ENCODE data around the gene TIPIN.
"Not testable (repeated sequence)": the region's sequence is repeated elsewhere in the genome, so short reads cannot be mapped to it uniquely, and the experiment has no call there.

The TIPIN gene, protein sequence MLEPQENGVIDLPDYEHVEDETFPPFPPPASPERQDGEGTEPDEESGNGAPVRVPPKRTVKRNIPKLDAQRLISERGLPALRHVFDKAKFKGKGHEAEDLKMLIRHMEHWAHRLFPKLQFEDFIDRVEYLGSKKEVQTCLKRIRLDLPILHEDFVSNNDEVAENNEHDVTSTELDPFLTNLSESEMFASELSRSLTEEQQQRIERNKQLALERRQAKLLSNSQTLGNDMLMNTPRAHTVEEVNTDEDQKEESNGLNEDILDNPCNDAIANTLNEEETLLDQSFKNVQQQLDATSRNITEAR

GRCh38 chr15:66356359-66357236 is at the start of gene TIPIN:
TSS of gene TIPIN (minus strand) at chr15:66356685. CDS start at chr15:66352947, 3,738 bp downstream.
- Mint-ChIP-seq H3K36me3 (peaks cover 13% of the 10 kb centered on the region), H3K4me3 (peak within 1 kb of the TSS; percentile 99), H3K9me3 (no peaks in the 10 kb centered on the region), H3K27me3 (no peaks in the 10 kb centered on the region), H3K4me1 (peaks cover 39% of the 10 kb centered on the region), H3K27ac (peak within 1 kb of the TSS; percentile 97)
- DNase-seq = peak; percentile 99
- CTCF ChIA-PET = interaction anchor here (0.7 to 4.1 kb wide), 2 partner anchors 32 to 142 kb away, joined by 3 to 31 read pairs; partner anchors contain the start of gene SNAPC5

GRCh38 chr15:66405615-66406014 is 49.1 kb upstream of the TIPIN start:
- Mint-ChIP-seq H3K4me1 (peaks cover 97% of the 10 kb centered on the region), H3K27me3 (no peaks in the 10 kb centered on the region), H3K9me3 (no peaks in the 10 kb centered on the region), H3K27ac (no peak overlapping the region), H3K4me3 (no peak overlapping the region), H3K36me3 (peaks cover 40% of the 10 kb centered on the region)
- CTCF ChIA-PET = interaction anchor here (0.8 to 2.2 kb wide), 2 partner anchors 20 to 27 kb away, joined by 4 to 8 read pairs; no protein-coding TSS in a partner anchor
- DNase-seq = no peak

GRCh38 chr15:66405007-66405406 is 48.5 kb upstream of the TIPIN start:
- Mint-ChIP-seq H3K36me3 (peaks cover 42% of the 10 kb centered on the region), H3K4me3 (peak overlapping the region; percentile 21), H3K27ac (no peak overlapping the region), H3K27me3 (no peaks in the 10 kb centered on the region), H3K4me1 (peaks cover 97% of the 10 kb centered on the region), H3K9me3 (no peaks in the 10 kb centered on the region)
- CTCF ChIA-PET = interaction anchor here (0.7 to 2.2 kb wide), 5 partner anchors 10 to 28 kb away, joined by 3 to 8 read pairs (median 4); partner anchors contain the start of gene MAP2K1
- DNase-seq = no peak

GRCh38 chr15:66404532-66404931 is 48.0 kb upstream of the TIPIN start:
- peaks cover 38% of the 10 kb centered on the region for H3K36me3 Mint-ChIP-seq
- CTCF ChIA-PET = interaction anchor here (0.7 to 2.2 kb wide), 4 partner anchors 11 to 28 kb away, joined by 3 to 8 read pairs (median 4); partner anchors contain the start of gene MAP2K1
- no peak overlapping the region for H3K27ac Mint-ChIP-seq
- no peaks in the 10 kb centered on the region for H3K9me3 Mint-ChIP-seq
- H3K4me3 Mint-ChIP-seq = peak overlapping the region; percentile 21
- H3K4me1 Mint-ChIP-seq = peaks cover 94% of the 10 kb centered on the region
- peak; percentile 20 for DNase-seq
- no peaks in the 10 kb centered on the region for H3K27me3 Mint-ChIP-seq

DNA sequence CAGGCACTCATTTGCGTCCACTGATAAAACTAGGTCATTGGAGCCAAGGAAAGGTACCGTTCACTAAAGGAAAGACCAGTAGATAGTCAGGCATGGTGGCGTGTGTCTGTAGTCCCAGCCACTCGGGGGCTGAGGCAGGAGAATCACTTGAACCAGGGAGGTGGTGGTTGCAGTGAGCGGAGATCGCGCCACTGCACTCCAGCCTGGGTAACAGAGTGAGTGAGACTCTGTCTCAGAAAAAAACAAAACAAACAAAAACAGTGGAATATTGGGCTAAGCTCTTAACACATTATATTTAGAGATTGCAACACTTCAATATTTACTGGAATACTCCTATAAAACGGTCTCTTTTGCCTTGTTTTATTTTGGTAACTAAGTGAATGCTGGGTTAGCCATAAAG is 47.6 kb upstream of the TIPIN start:
- H3K27ac Mint-ChIP-seq = no peak overlapping the region
- peaks cover 38% of the 10 kb centered on the region for H3K36me3 Mint-ChIP-seq
- no peaks in the 10 kb centered on the region for H3K27me3 Mint-ChIP-seq
- no peak for DNase-seq
- no peaks in the 10 kb centered on the region for H3K9me3 Mint-ChIP-seq
- CTCF ChIA-PET = interaction anchor here (1.3 to 2.2 kb wide), 4 partner anchors 11 to 95 kb away, joined by 3 to 8 read pairs (median 6); partner anchors contain the start of gene MAP2K1
- no peak overlapping the region for H3K4me3 Mint-ChIP-seq
- H3K4me1 Mint-ChIP-seq = peaks cover 92% of the 10 kb centered on the region

- Mint-ChIP-seq H3K4me1 (peaks cover 85% of the 10 kb centered on the region), H3K36me3 (peaks cover 32% of the 10 kb centered on the region), H3K4me3 (no peak overlapping the region), H3K9me3 (no peaks in the 10 kb centered on the region), H3K27ac (no peak overlapping the region), H3K27me3 (no peaks in the 10 kb centered on the region)
- CTCF ChIA-PET = interaction anchor here (1.5 to 2.2 kb wide), 3 partner anchors 8 to 95 kb away, joined by 5 to 8 read pairs (median 6); no protein-coding TSS in a partner anchor
- no peak for DNase-seq
These were observed 46.8 kb upstream of the TIPIN start for GRCh38 chr15:66403323-66403722.

- no peak for DNase-seq
- H3K36me3 Mint-ChIP-seq = peaks cover 31% of the 10 kb centered on the region
- H3K27ac Mint-ChIP-seq = no peak overlapping the region
- H3K9me3 Mint-ChIP-seq = no peaks in the 10 kb centered on the region
- H3K4me1 Mint-ChIP-seq = peaks cover 84% of the 10 kb centered on the region
- H3K4me3 Mint-ChIP-seq = no peak overlapping the region
- no peaks in the 10 kb centered on the region for H3K27me3 Mint-ChIP-seq
- CTCF ChIA-PET = interaction anchor here (0.7 to 2.2 kb wide), 3 partner anchors 8 to 96 kb away, joined by 3 to 8 read pairs (median 6); no protein-coding TSS in a partner anchor
These were observed 46.3 kb upstream of the TIPIN start for GRCh38 chr15:66402761-66403284.

DNA sequence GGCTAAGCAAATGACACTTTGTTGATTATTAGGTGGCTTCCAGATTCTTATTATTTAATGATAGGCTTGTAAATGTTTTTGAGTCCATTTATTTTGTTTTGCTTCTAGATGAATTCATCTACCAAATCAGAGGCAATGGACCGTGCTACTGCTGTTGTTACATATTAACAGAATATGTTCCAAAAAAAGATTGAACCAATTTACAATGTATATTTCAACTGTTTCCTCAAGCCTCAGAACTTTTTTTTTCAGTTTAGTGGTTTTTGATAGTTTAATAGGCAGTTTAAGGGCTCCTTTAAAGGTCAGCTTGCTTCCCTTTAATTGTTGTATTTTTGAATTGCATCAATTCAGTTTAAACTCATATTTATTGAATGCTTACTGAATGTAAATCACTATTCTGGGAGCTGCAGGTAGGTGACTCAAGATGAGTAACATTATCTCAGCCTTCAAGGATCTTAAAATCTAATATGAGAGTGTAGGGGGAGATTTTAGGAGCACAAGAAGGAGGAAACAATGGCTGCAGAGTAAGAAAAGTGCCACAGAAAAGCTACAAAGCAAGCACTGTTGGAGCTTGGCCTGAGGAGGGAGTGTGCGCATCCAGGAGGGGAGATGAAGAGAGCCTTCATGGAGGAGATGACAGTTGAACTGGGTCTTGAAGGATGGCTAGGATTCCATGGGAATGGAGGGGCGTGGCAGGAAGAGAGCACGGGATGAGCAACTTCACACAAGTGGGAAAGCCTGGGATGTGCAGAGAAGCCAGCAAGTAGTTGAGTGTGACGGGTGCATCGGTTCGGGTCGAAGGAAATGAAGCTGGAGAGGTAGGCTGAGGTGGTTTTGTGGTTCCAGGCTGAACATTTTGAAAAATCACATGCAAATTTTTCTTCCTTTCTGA is 44.9 kb upstream of the TIPIN start:
- Mint-ChIP-seq H3K9me3 (no peaks in the 10 kb centered on the region), H3K27me3 (no peaks in the 10 kb centered on the region), H3K36me3 (peaks cover 34% of the 10 kb centered on the region), H3K4me3 (peak overlapping the region; percentile 63), H3K27ac (peak overlapping the region; percentile 83), H3K4me1 (peaks cover 79% of the 10 kb centered on the region)
- CTCF ChIA-PET = interaction anchor here (0.7 to 2.4 kb wide), 4 partner anchors 10 to 97 kb away, joined by 3 to 17 read pairs (median 6); partner anchors contain the start of gene SNAPC5
- peak; percentile 37 for DNase-seq

- CTCF ChIA-PET = interaction anchor here (2.4 kb wide), 1 partner anchor 98 kb away, joined by 17 read pairs; the partner anchor contains the start of gene SNAPC5
These were observed 43.9 kb upstream of the TIPIN start for GRCh38 chr15:66400351-66400774.

GRCh38 chr15:66399276-66399675 is 42.8 kb upstream of the TIPIN start:
- Mint-ChIP-seq H3K9me3 (no peaks in the 10 kb centered on the region), H3K4me3 (no peak overlapping the region), H3K27ac (no peak overlapping the region), H3K4me1 (peaks cover 81% of the 10 kb centered on the region), H3K27me3 (no peaks in the 10 kb centered on the region), H3K36me3 (peaks cover 40% of the 10 kb centered on the region)
- no peak for DNase-seq
- CTCF ChIA-PET = no interaction called here

More at GRCh38 chr15:66400351-66400774, 43.9 kb upstream of the TIPIN start:
- no peak overlapping the region for H3K27ac Mint-ChIP-seq
- DNase-seq = no peak
- peaks cover 79% of the 10 kb centered on the region for H3K4me1 Mint-ChIP-seq
- no peaks in the 10 kb centered on the region for H3K27me3 Mint-ChIP-seq
- H3K9me3 Mint-ChIP-seq = no peaks in the 10 kb centered on the region
- no peak overlapping the region for H3K4me3 Mint-ChIP-seq
- peaks cover 40% of the 10 kb centered on the region for H3K36me3 Mint-ChIP-seq

- Mint-ChIP-seq H3K9me3 (no peaks in the 10 kb centered on the region), H3K4me3 (no peak overlapping the region), H3K27me3 (no peaks in the 10 kb centered on the region), H3K36me3 (peaks cover 52% of the 10 kb centered on the region), H3K4me1 (peaks cover 78% of the 10 kb centered on the region), H3K27ac (peak overlapping the region; percentile 76)
- CTCF ChIA-PET = no interaction called here
- no peak for DNase-seq
These were observed 38.4 kb upstream of the TIPIN start for GRCh38 chr15:66394915-66395314.

- Mint-ChIP-seq H3K27ac (peak overlapping the region; percentile 76), H3K36me3 (peaks cover 55% of the 10 kb centered on the region)
- DNase-seq = no peak
These were observed 38.0 kb upstream of the TIPIN start for GRCh38 chr15:66394472-66394871.

GRCh38 chr15:66393037-66393436 is 36.6 kb upstream of the TIPIN start:
- H3K4me1 Mint-ChIP-seq = peaks cover 87% of the 10 kb centered on the region
- H3K27me3 Mint-ChIP-seq, H3K27ac Mint-ChIP-seq, DNase-seq, H3K9me3 Mint-ChIP-seq, H3K4me3 Mint-ChIP-seq: not testable (repeated sequence)
- H3K36me3 Mint-ChIP-seq = peaks cover 56% of the 10 kb centered on the region
- CTCF ChIA-PET = interaction anchor here (1.0 kb wide), 1 partner anchor 106 kb away, joined by 3 read pairs; no protein-coding TSS in a partner anchor

More at GRCh38 chr15:66394472-66394871, 38.0 kb upstream of the TIPIN start:
- CTCF ChIA-PET = no interaction called here
- Mint-ChIP-seq H3K9me3 (no peaks in the 10 kb centered on the region), H3K4me1 (peaks cover 82% of the 10 kb centered on the region), H3K4me3 (no peak overlapping the region), H3K27me3 (no peaks in the 10 kb centered on the region)

All from activated naive CD4-positive, alpha-beta T cell treated with anti-CD3 and anti-CD28 coated beads, Interleukin-2, amount 10 ng/mL, durations not matched to agents 7 days and 5 days (primary cell).